Measurements from ENCODE around the gene RABEP1.
"Not testable (repeated sequence)": the region's sequence is repeated elsewhere in the genome, so short reads cannot be mapped to it uniquely, and the experiment has no call there.

The RABEP1 gene

GRCh38 chr17:5281814-5282641 lies at the start of gene RABEP1:
Gene RABEP1, plus strand, starts transcription at chr17:5282284. Its CDS starts 203 bp downstream, at chr17:5282487.
- no peaks in the 10 kb centered on the region for H3K27me3 ChIP-seq (ENCODE audit: control insufficient read depth in 1 of 2, insufficient read depth in 2 of 2, low read length in 2 of 2)
- peak within 1 kb of the TSS; percentile 88 for H3K27ac ChIP-seq (ENCODE audit: low read depth, low read length)
- peak within 1 kb of the TSS; percentile 74 to 76 for H3K4me3 ChIP-seq (ENCODE audit: low read depth in 1 of 2, low read length in 2 of 2)
- peaks cover 0 to 3% of the 10 kb centered on the region in 2 donors for H3K36me3 ChIP-seq (ENCODE audit: control insufficient read depth in 1 of 2, insufficient read depth in 2 of 2, low read length in 2 of 2)
- H3K9me3 ChIP-seq (ENCODE audit: control insufficient read depth in 1 of 2, low read length in 2 of 2): no peaks in the 10 kb centered on the region
- H3K4me1 ChIP-seq (ENCODE audit: control insufficient read depth in 1 of 2, insufficient read depth in 2 of 2, low read length in 2 of 2): peaks cover 18 to 21% of the 10 kb centered on the region in 2 donors
- peak within 1 kb of the TSS; percentile 63 to 64 for H3K9ac ChIP-seq (ENCODE audit: low read depth in 1 of 2, low read length in 2 of 2)

GRCh38 chr17:5233492-5233891 lies 48.6 kb upstream of the RABEP1 start:
- not testable (repeated sequence) for H3K4me1 ChIP-seq (ENCODE audit: control insufficient read depth in 1 of 2, insufficient read depth in 2 of 2, low read length in 2 of 2); H3K9ac ChIP-seq (ENCODE audit: low read depth in 1 of 2, low read length in 2 of 2); H3K36me3 ChIP-seq (ENCODE audit: control insufficient read depth in 1 of 2, insufficient read depth in 2 of 2, low read length in 2 of 2); H3K27me3 ChIP-seq (ENCODE audit: control insufficient read depth in 1 of 2, insufficient read depth in 2 of 2, low read length in 2 of 2); H3K4me3 ChIP-seq (ENCODE audit: low read depth in 1 of 2, low read length in 2 of 2); H3K27ac ChIP-seq (ENCODE audit: low read depth, low read length); H3K9me3 ChIP-seq (ENCODE audit: control insufficient read depth in 1 of 2, low read length in 2 of 2)

- Histone ChIP-seq H3K9ac (ENCODE audit: low read depth in 1 of 2, low read length in 2 of 2) (no peak within 1 kb of the TSS), H3K36me3 (ENCODE audit: control insufficient read depth in 1 of 2, insufficient read depth in 2 of 2, low read length in 2 of 2) (peaks cover 0 to 3% of the 10 kb centered on the region in 2 donors), H3K9me3 (ENCODE audit: control insufficient read depth in 1 of 2, low read length in 2 of 2) (peaks cover 0 to 4% of the 10 kb centered on the region in 2 donors), H3K27ac (ENCODE audit: low read depth, low read length) (peak within 1 kb of the TSS; percentile 23), H3K27me3 (ENCODE audit: control insufficient read depth in 1 of 2, insufficient read depth in 2 of 2, low read length in 2 of 2) (no peaks in the 10 kb centered on the region), H3K4me3 (ENCODE audit: low read depth in 1 of 2, low read length in 2 of 2) (peak within 1 kb of the TSS in 1 of 2 donors; percentile 45), H3K4me1 (ENCODE audit: control insufficient read depth in 1 of 2, insufficient read depth in 2 of 2, low read length in 2 of 2) (no peaks in the 10 kb centered on the region)
Measured at GRCh38 chr17:5234645-5235576, 47.2 kb upstream of the RABEP1 start, which contains the start of gene SCIMP. Gene SCIMP, minus strand, starts transcription at chr17:5234860. Its CDS starts 105 bp downstream, at chr17:5234755.

- Histone ChIP-seq H3K9me3 (ENCODE audit: control insufficient read depth in 1 of 2, low read length in 2 of 2) (peaks cover 0 to 4% of the 10 kb centered on the region in 2 donors), H3K9ac (ENCODE audit: low read depth in 1 of 2, low read length in 2 of 2) (no peak overlapping the region), H3K4me3 (ENCODE audit: low read depth in 1 of 2, low read length in 2 of 2) (no peak overlapping the region), H3K27me3 (ENCODE audit: control insufficient read depth in 1 of 2, insufficient read depth in 2 of 2, low read length in 2 of 2) (no peaks in the 10 kb centered on the region), H3K27ac (ENCODE audit: low read depth, low read length) (no peak overlapping the region), H3K4me1 (ENCODE audit: control insufficient read depth in 1 of 2, insufficient read depth in 2 of 2, low read length in 2 of 2) (peaks cover 4 to 11% of the 10 kb centered on the region in 2 donors), H3K36me3 (ENCODE audit: control insufficient read depth in 1 of 2, insufficient read depth in 2 of 2, low read length in 2 of 2) (peaks cover 0 to 3% of the 10 kb centered on the region in 2 donors)
Measured at GRCh38 chr17:5236938-5237540, 45.0 kb upstream of the RABEP1 start.

GRCh38 chr17:5237541-5238016 lies 44.5 kb upstream of the RABEP1 start:
- H3K27ac ChIP-seq (ENCODE audit: low read depth, low read length): no peak overlapping the region
- no peaks in the 10 kb centered on the region for H3K27me3 ChIP-seq (ENCODE audit: control insufficient read depth in 1 of 2, insufficient read depth in 2 of 2, low read length in 2 of 2)
- H3K9ac ChIP-seq (ENCODE audit: low read depth in 1 of 2, low read length in 2 of 2): no peak overlapping the region
- H3K4me1 ChIP-seq (ENCODE audit: control insufficient read depth in 1 of 2, insufficient read depth in 2 of 2, low read length in 2 of 2): peaks cover 4 to 14% of the 10 kb centered on the region in 2 donors
- H3K4me3 ChIP-seq (ENCODE audit: low read depth in 1 of 2, low read length in 2 of 2): no peak overlapping the region
- peaks cover 0 to 4% of the 10 kb centered on the region in 2 donors for H3K9me3 ChIP-seq (ENCODE audit: control insufficient read depth in 1 of 2, low read length in 2 of 2)
- peaks cover 0 to 3% of the 10 kb centered on the region in 2 donors for H3K36me3 ChIP-seq (ENCODE audit: control insufficient read depth in 1 of 2, insufficient read depth in 2 of 2, low read length in 2 of 2)

GRCh38 chr17:5238333-5238732 lies 43.8 kb upstream of the RABEP1 start:
- Histone ChIP-seq H3K9me3 (ENCODE audit: control insufficient read depth in 1 of 2, low read length in 2 of 2) (peaks cover 0 to 4% of the 10 kb centered on the region in 2 donors), H3K4me1 (ENCODE audit: control insufficient read depth in 1 of 2, insufficient read depth in 2 of 2, low read length in 2 of 2) (peaks cover 10 to 14% of the 10 kb centered on the region in 2 donors), H3K9ac (ENCODE audit: low read depth in 1 of 2, low read length in 2 of 2) (no peak overlapping the region), H3K27ac (ENCODE audit: low read depth, low read length) (no peak overlapping the region), H3K4me3 (ENCODE audit: low read depth in 1 of 2, low read length in 2 of 2) (no peak overlapping the region), H3K36me3 (ENCODE audit: control insufficient read depth in 1 of 2, insufficient read depth in 2 of 2, low read length in 2 of 2) (peaks cover 0 to 3% of the 10 kb centered on the region in 2 donors), H3K27me3 (ENCODE audit: control insufficient read depth in 1 of 2, insufficient read depth in 2 of 2, low read length in 2 of 2) (no peaks in the 10 kb centered on the region)

- H3K4me1 ChIP-seq (ENCODE audit: control insufficient read depth in 1 of 2, insufficient read depth in 2 of 2, low read length in 2 of 2): peaks cover 10 to 14% of the 10 kb centered on the region in 2 donors
- not testable (repeated sequence) for H3K27ac ChIP-seq (ENCODE audit: low read depth, low read length); H3K4me3 ChIP-seq (ENCODE audit: low read depth in 1 of 2, low read length in 2 of 2); H3K27me3 ChIP-seq (ENCODE audit: control insufficient read depth in 1 of 2, insufficient read depth in 2 of 2, low read length in 2 of 2); H3K9me3 ChIP-seq (ENCODE audit: control insufficient read depth in 1 of 2, low read length in 2 of 2); H3K9ac ChIP-seq (ENCODE audit: low read depth in 1 of 2, low read length in 2 of 2); H3K36me3 ChIP-seq (ENCODE audit: control insufficient read depth in 1 of 2, insufficient read depth in 2 of 2, low read length in 2 of 2)
Measured at GRCh38 chr17:5239769-5240168, 42.3 kb upstream of the RABEP1 start.

GRCh38 chr17:5241861-5242671 lies 40.0 kb upstream of the RABEP1 start:
- Histone ChIP-seq H3K9me3 (ENCODE audit: control insufficient read depth in 1 of 2, low read length in 2 of 2) (peaks cover 0 to 4% of the 10 kb centered on the region in 2 donors), H3K36me3 (ENCODE audit: control insufficient read depth in 1 of 2, insufficient read depth in 2 of 2, low read length in 2 of 2) (no peaks in the 10 kb centered on the region), H3K4me3 (ENCODE audit: low read depth in 1 of 2, low read length in 2 of 2) (peak overlapping the region in 1 of 2 donors; percentile 37), H3K27me3 (ENCODE audit: control insufficient read depth in 1 of 2, insufficient read depth in 2 of 2, low read length in 2 of 2) (no peaks in the 10 kb centered on the region), H3K27ac (ENCODE audit: low read depth, low read length) (peak overlapping the region; percentile 74), H3K4me1 (ENCODE audit: control insufficient read depth in 1 of 2, insufficient read depth in 2 of 2, low read length in 2 of 2) (peaks cover 10 to 14% of the 10 kb centered on the region in 2 donors), H3K9ac (ENCODE audit: low read depth in 1 of 2, low read length in 2 of 2) (peak overlapping the region; percentile 48 to 55)

GRCh38 chr17:5247621-5248020 lies 34.5 kb upstream of the RABEP1 start:
- Histone ChIP-seq H3K27me3 (ENCODE audit: control insufficient read depth in 1 of 2, insufficient read depth in 2 of 2, low read length in 2 of 2) (no peaks in the 10 kb centered on the region), H3K36me3 (ENCODE audit: control insufficient read depth in 1 of 2, insufficient read depth in 2 of 2, low read length in 2 of 2) (no peaks in the 10 kb centered on the region), H3K9ac (ENCODE audit: low read depth in 1 of 2, low read length in 2 of 2) (no peak overlapping the region), H3K4me1 (ENCODE audit: control insufficient read depth in 1 of 2, insufficient read depth in 2 of 2, low read length in 2 of 2) (peaks cover 0 to 5% of the 10 kb centered on the region in 2 donors), H3K4me3 (ENCODE audit: low read depth in 1 of 2, low read length in 2 of 2) (no peak overlapping the region), H3K9me3 (ENCODE audit: control insufficient read depth in 1 of 2, low read length in 2 of 2) (no peaks in the 10 kb centered on the region), H3K27ac (ENCODE audit: low read depth, low read length) (no peak overlapping the region)
